ENCODE data around the gene NDUFAF4. TPM values are rescaled to one million over a fixed set of nuclear protein-coding genes. Genes with fewer than 3 reads are reported as not detected.

The NDUFAF4 gene
- total and polyA plus RNA-seq, 10 of the 15 experiments (the other 5 are each of a cell fraction or from before 2014, with no cell fraction given), result 26.9 to 188 (median 76.9) TPM

DNA sequence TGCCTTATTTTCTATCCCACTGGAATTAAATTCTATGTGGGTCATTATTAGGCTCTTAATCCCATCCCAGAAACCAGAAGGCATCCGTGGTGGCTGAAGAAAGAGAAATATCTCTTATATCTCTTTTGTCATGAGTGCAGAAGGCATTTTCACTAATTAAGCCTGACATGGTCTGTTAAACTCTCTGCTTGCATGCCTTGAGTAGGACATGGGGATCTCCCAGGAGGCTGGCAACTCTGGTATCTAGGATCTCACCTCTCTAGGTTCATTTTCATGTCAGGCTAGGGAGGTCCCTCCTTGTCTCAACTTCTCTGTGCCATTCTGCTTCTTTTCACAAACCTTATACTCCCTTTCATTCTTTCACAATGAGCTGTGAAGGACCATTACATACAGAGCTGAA, 35.1 kb downstream of the NDUFAF4 start:
- Histone ChIP-seq H3K27ac (ENCODE audit: control insufficient read depth, insufficient read depth) (no peak overlapping the region), H3K9ac (ENCODE audit: control insufficient read depth, insufficient read depth, low read length) (no peak overlapping the region), H3K36me3 (ENCODE audit: control insufficient read depth in 2 of 2, insufficient read depth in 2 of 2, low read length in 1 of 2) (no peaks in the 10 kb centered on the region), H3K4me1 (ENCODE audit: control insufficient read depth, insufficient read depth, low read length) (no peaks in the 10 kb centered on the region), H3K9me3 (replicated peaks; ENCODE audit: control insufficient read depth, insufficient read depth, low read length) (no peaks in the 10 kb centered on the region; the same call in 2 of the 3 replicates), H4K20me1 (ENCODE audit: control insufficient read depth, insufficient read depth) (no peaks in the 10 kb centered on the region), H3K79me2 (ENCODE audit: control insufficient read depth, insufficient read depth, low read length) (no peaks in the 10 kb centered on the region), H3K4me3 (no peak overlapping the region), H3K27me3 (replicated peaks in 1 of 2; ENCODE audit: control insufficient read depth in 2 of 2, insufficient read depth in 2 of 2, low read length in 1 of 2) (no peaks in the 10 kb centered on the region; a peak in 1 of 4 replicates), H3K4me2 (ENCODE audit: control insufficient read depth, insufficient read depth) (no peak overlapping the region), H2AFZ (ENCODE audit: control insufficient read depth, low read depth, low read length) (no peak overlapping the region)
- no TSS peak for BruUV-seq (replicated peaks)
- intact Hi-C loops (cut with micrococcal nuclease; ENCODE audit: unreplicated experiment), result no loop called here
- DNase-seq (ENCODE audit: low read depth, low spot score) (peak; percentile 7), ATAC-seq (peak; percentile 88), FAIRE-seq (no peak)
- no peak for TF ChIP-seq FOS (IDR thresholded peaks at IDR 0.05; ENCODE audit: borderline replicate concordance, extremely low read depth, insufficient read length)
- TF ChIP-seq IRF4 (IDR thresholded peaks at IDR 0.05; ENCODE audit: low read depth, low read length), result no peak
- TF ChIP-seq PAX8 (IDR thresholded peaks at IDR 0.05), result no peak
- no peak for TF ChIP-seq EGR1 (IDR thresholded peaks at IDR 0.05; ENCODE audit: borderline replicate concordance in 1 of 2, low read depth in 2 of 2, low read length in 2 of 2)
- TF ChIP-seq, protein P1, sequence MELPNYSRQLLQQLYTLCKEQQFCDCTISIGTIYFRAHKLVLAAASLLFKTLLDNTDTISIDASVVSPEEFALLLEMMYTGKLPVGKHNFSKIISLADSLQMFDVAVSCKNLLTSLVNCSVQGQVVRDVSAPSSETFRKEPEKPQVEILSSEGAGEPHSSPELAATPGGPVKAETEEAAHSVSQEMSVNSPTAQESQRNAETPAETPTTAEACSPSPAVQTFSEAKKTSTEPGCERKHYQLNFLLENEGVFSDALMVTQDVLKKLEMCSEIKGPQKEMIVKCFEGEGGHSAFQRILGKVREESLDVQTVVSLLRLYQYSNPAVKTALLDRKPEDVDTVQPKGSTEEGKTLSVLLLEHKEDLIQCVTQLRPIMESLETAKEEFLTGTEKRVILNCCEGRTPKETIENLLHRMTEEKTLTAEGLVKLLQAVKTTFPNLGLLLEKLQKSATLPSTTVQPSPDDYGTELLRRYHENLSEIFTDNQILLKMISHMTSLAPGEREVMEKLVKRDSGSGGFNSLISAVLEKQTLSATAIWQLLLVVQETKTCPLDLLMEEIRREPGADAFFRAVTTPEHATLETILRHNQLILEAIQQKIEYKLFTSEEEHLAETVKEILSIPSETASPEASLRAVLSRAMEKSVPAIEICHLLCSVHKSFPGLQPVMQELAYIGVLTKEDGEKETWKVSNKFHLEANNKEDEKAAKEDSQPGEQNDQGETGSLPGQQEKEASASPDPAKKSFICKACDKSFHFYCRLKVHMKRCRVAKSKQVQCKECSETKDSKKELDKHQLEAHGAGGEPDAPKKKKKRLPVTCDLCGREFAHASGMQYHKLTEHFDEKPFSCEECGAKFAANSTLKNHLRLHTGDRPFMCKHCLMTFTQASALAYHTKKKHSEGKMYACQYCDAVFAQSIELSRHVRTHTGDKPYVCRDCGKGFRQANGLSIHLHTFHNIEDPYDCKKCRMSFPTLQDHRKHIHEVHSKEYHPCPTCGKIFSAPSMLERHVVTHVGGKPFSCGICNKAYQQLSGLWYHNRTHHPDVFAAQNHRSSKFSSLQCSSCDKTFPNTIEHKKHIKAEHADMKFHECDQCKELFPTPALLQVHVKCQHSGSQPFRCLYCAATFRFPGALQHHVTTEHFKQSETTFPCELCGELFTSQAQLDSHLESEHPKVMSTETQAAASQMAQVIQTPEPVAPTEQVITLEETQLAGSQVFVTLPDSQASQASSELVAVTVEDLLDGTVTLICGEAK (IDR thresholded peaks at IDR 0.05; ENCODE audit: borderline replicate concordance), result no peak
- no peak for TF ChIP-seq GATAD2B (conservative IDR thresholded peaks at IDR 0.05; ENCODE audit: low read depth)
- no peak for TF ChIP-seq BMI1 (IDR thresholded peaks at IDR 0.05; ENCODE audit: borderline replicate concordance)
- no peak for TF ChIP-seq RFX5 (IDR thresholded peaks at IDR 0.05; ENCODE audit: low read depth, low read length)
- RAD21 ChIA-PET (ENCODE audit: unreplicated experiment), result no interaction called here
- CTCF ChIA-PET, result no interaction called here
- 0% methylated on average over 1 of the region's 1 CpG for WGBS (ENCODE audit: insufficient coverage, insufficient replicate concordance, low lambda C conversion rate, missing lambda C conversion rate)
- POLR2A ChIA-PET, result no interaction called here
- SMC1A ChIA-PET (ENCODE audit: uncharacterized antibody, unreplicated experiment), result interaction anchor here (0.7 kb wide), 1 partner anchor 129 kb away, joined by 3 read pairs; no protein-coding TSS in a partner anchor
- in situ Hi-C loops (cut with MboI), result no loop called here

All from GM12878 (cell line).